Heart right ventricle (tissue), 16 donors: Measurements from ENCODE around the gene HNRNPA2B1. TPM values are rescaled to one million over a fixed set of nuclear protein-coding genes. Genes with fewer than 3 reads are reported as not detected.

Source experiments
- ATAC-seq, 8 donors: fragments of 200-7000 bp; cut with Tn5 transposase; one replicate each; pipeline ENCODE4 v1.9.1; 2020; ENCODE audit warnings: mild to moderate bottlenecking in 8 of 8, moderate library complexity in 8 of 8, moderate number of reproducible peaks in 1 of 8
- DNase-seq, 2 donors: peaks; one replicate each; pipeline ENCODE4 v3.0.0-alpha.2; 2020
- H3K27ac ChIP-seq, 10 donors: fragments of 200-600 bp; sonication (generic) in 2 of 10; one replicate each; pipeline versions ENCODE4 v1.5.0 to v1.8.0; 2020 to 2022; ENCODE audit warnings: mild to moderate bottlenecking in 3 of 10
- H3K27me3 ChIP-seq, 7 donors: fragments of 200-600 bp; one replicate each; pipeline ENCODE4 v1.8.0; 2021 to 2022; ENCODE audit warnings: mild to moderate bottlenecking in 2 of 7
- H3K36me3 ChIP-seq, 9 donors: fragments of 200-600 bp; sonication (generic) in 1 of 9; one replicate each; pipeline versions ENCODE4 v1.5.0 to v1.8.0; 2020 to 2022; ENCODE audit warnings: mild to moderate bottlenecking in 2 of 9
- H3K4me1 ChIP-seq, 9 donors: fragments of 200-600 bp; sonication (generic) in 1 of 9; one replicate each; pipeline versions ENCODE4 v1.5.0 to v1.8.0; 2020 to 2022; ENCODE audit warnings: mild to moderate bottlenecking in 4 of 9
- H3K4me3 ChIP-seq, 10 donors: fragments of 200-600 bp; sonication (generic) in 2 of 10; one replicate each; pipeline versions ENCODE4 v1.5.0 to v1.8.0; 2020 to 2022; ENCODE audit warnings: mild to moderate bottlenecking in 7 of 10, moderate library complexity in 2 of 10
- H3K9me3 ChIP-seq, 11 donors: fragments of 200-600 bp in 10 of 11; sonication (generic) in 2 of 11; one replicate each; pipeline versions ENCODE4 v1.5.0 to v1.8.0; 2013 to 2022; ENCODE audit warnings: mild to moderate bottlenecking in 2 of 11, control low read depth in 1 of 11, moderate library complexity in 1 of 11
- CTCF ChIP-seq, 9 donors: fragments of 200-600 bp; sonication (generic) in 2 of 9; IDR thresholded peaks; one replicate each; pipeline versions ENCODE4 v1.5.0 to v1.8.0; 2021 to 2022; ENCODE audit warnings: antibody characterized with exemption in 9 of 9, mild to moderate bottlenecking in 5 of 9, moderate library complexity in 1 of 9
- WGBS, 2 donors: extraction: QIAGEN DNeasy Blood & Tissue Kit; methylation state at CpG; one replicate each; pipeline ENCODE4 v1.1.7; 2013; ENCODE audit warnings: inconsistent platforms in 1 of 2; 5-methylcytosine and 5-hydroxymethylcytosine counted together
- intact Hi-C, 10 donors: fragments of 100-400 bp; cut with DNase I; formaldehyde crosslinking; loops; one replicate each; pipeline versions ENCODE4 v1.11.1 to v1.14.2; 2022
- polyA plus RNA-seq, 2 donors: library from polyadenylated mRNA; stranded (reverse); fragments of 200-250 nt; gene quantifications; one replicate each; pipeline ENCODE4 v1.2.3, GENCODE V29; 2013
- total RNA-seq, 10 donors: library from RNA; stranded (reverse); fragmentation: NEBNext Ultra II Directional in 3 of 10; extraction: Animal tissue kit (Norgen Biotek cat#: 25700) in 3 of 10; gene quantifications; one replicate each; pipeline versions ENCODE4 v1.2.1 to v1.2.4, GENCODE V29; 2021 to 2023
- donor health status: Arrhythmogenic right ventricular cardiomyopathy.
- donor health status: ischemic (EF 13 %, LVEDD 7.1; RV severe dilation, severe dysfunction).
- donor health status: healthy with polysubstance abuse.
- donor health status: DM: no; HTN: yes; CAD: no.
- donor health status: DM: no; HTN: no; CAD: no.
- donor health status: ischemic (EF 25% LVEDD 6.9; RV normal size, moderate dysfunction).
- donor health status: ischemic (EF 25% LVEDD 5.7; RV mildly dilated, moderate dysfunction).
- donor health status: healthy.
- donor health status: DM: yes; HTN: yes; CAD: no.
- donor health status: Ischemic cardiomyopathy.
- donor health status: ischemic (EF 35%, LVEDD 5.7; RV mildly dilated, moderate dysfunction).
- donor health status: nonischemic (EF 11% LVEDD 7.7; RV severe dilation, severe dysfunction).
- donor health status: DM: yes; HTN: yes; CAD: no.
- donor health status: PGD.
- donor health status: ischemic (EF 29% LVEDD 5.4; RV normal size, mild dysfunction).
- donor health status: nonischemic (EF 23%, LVEDD 6.1; RV moderate dilation, normal function).

HNRNPA2B1 gene
- total and polyA plus RNA-seq, 12 donors, result 364 to 667 (median 404) TPM

- no peak overlapping the region for H3K4me3 ChIP-seq
- WGBS, 2 donors, result 54 to 57% methylated on average over 6 of the region's 6 CpGs
- peaks cover 0 to 41% (median 29%) of the 10 kb centered on the region in 9 donors for H3K4me1 ChIP-seq
- ATAC-seq, result peak in 6 of 8 donors; percentile 5 to 19 (median 12)
- H3K27ac ChIP-seq, result peak overlapping the region in 3 of 10 donors; percentile 22 to 45 (median 24)
- peak in 1 of 2 donors; percentile 28 for DNase-seq
- no peak for TF ChIP-seq CTCF (IDR thresholded peaks at IDR 0.05)
- intact Hi-C loops, result loop anchor here in 2 of 10 donors (2.0 to 10.0 kb wide), 2 partner anchors 15 to 87 kb away; no protein-coding TSS in a partner anchor
- peaks cover 0 to 31% (median under 1%) of the 10 kb centered on the region in 9 donors for H3K36me3 ChIP-seq
- no peaks in the 10 kb centered on the region for H3K9me3 ChIP-seq
- H3K27me3 ChIP-seq, result no peaks in the 10 kb centered on the region
Measured at GRCh38 chr7:26182283-26182682, 18.3 kb downstream of the HNRNPA2B1 start.

- DNase-seq (no peak), ATAC-seq (no peak)
- no peaks in the 10 kb centered on the region for H3K27me3 ChIP-seq
- no peaks in the 10 kb centered on the region for H3K9me3 ChIP-seq
- intact Hi-C loops, result loop anchor here in 2 of 10 donors (2.0 to 10.0 kb wide), 2 partner anchors 15 to 87 kb away; no protein-coding TSS in a partner anchor
- peaks cover 0 to 41% (median 29%) of the 10 kb centered on the region in 9 donors for H3K4me1 ChIP-seq
- H3K27ac ChIP-seq, result peak overlapping the region in 1 of 10 donors; percentile 49
- WGBS, 2 donors, result 84 to 87% methylated on average over 3 of the region's 3 CpGs
- TF ChIP-seq CTCF (IDR thresholded peaks at IDR 0.05), result no peak
- H3K4me3 ChIP-seq, result no peak overlapping the region
- peaks cover 0 to 26% (median 0%) of the 10 kb centered on the region in 9 donors for H3K36me3 ChIP-seq
Measured at GRCh38 chr7:26181474-26182227, 18.9 kb downstream of the HNRNPA2B1 start.

GRCh38 chr7:26180792-26181198 lies 19.8 kb downstream of the HNRNPA2B1 start:
- peak in 5 of 8 donors; percentile 32 to 63 (median 35) for ATAC-seq

More at GRCh38 chr7:26180792-26181198, 19.8 kb downstream of the HNRNPA2B1 start:
- Histone ChIP-seq H3K27me3 (no peaks in the 10 kb centered on the region), H3K9me3 (no peaks in the 10 kb centered on the region), H3K4me1 (peaks cover 0 to 41% (median 26%) of the 10 kb centered on the region in 9 donors), H3K36me3 (peaks cover 0 to 20% (median 0%) of the 10 kb centered on the region in 9 donors), H3K4me3 (no peak overlapping the region), H3K27ac (peak overlapping the region in 1 of 10 donors; percentile 49)
- 33 to 37% methylated on average over 5 of the region's 5 CpGs for WGBS, 2 donors
- intact Hi-C loops, result loop anchor here in 1 of 10 donors (10.0 kb wide), 1 partner anchor 86 kb away; no protein-coding TSS in a partner anchor
- TF ChIP-seq CTCF (IDR thresholded peaks at IDR 0.05), result no peak
- DNase-seq, result no peak
